Spleen (tissue), 11 donors: ENCODE results near the gene RCL1. TPM values are rescaled to one million over a fixed set of nuclear protein-coding genes. Genes with fewer than 3 reads are reported as not detected.

Experiments
- DNase-seq: peaks from one replicate; pipeline ENCODE4 v3.0.0-alpha.2; 2020
- H3K27ac ChIP-seq, 8 donors: fragments of 200-600 bp; sonication (generic) in 7 of 8; 1 replicate in 4 of 8; 2 replicates in 4 of 8; pipeline versions ENCODE4 v1.5.0 to v1.8.0; 2016 to 2021; ENCODE audit warnings: inconsistent platforms in 4 of 8, mild to moderate bottlenecking in 4 of 8, moderate library complexity in 1 of 8
- H3K27me3 ChIP-seq, 7 donors: fragments of 200-600 bp; sonication (generic) in 6 of 7; replicated peaks in 1 of 7; 1 replicate in 4 of 7; 2 replicates in 3 of 7; pipeline versions ENCODE4 v1.5.0 to v1.8.0; 2016 to 2021; ENCODE audit warnings: inconsistent platforms in 3 of 7, mild to moderate bottlenecking in 1 of 7
- H3K36me3 ChIP-seq, 6 donors: fragments of 200-600 bp; sonication (generic) in 5 of 6; 1 replicate in 4 of 6; 2 replicates in 2 of 6; pipeline versions ENCODE4 v1.5.0 to v1.8.0; 2016 to 2021; ENCODE audit warnings: inconsistent platforms in 2 of 6
- H3K4me1 ChIP-seq, 6 donors: fragments of 200-600 bp; sonication (generic) in 5 of 6; 1 replicate in 3 of 6; 2 replicates in 3 of 6; pipeline versions ENCODE4 v1.5.0 to v1.8.0; 2016 to 2021; ENCODE audit warnings: inconsistent platforms in 3 of 6
- H3K4me3 ChIP-seq, 8 donors: fragments of 200-600 bp; sonication (generic) in 7 of 8; 1 replicate in 4 of 8; 2 replicates in 4 of 8; pipeline versions ENCODE4 v1.5.0 to v1.8.0; 2016 to 2021; ENCODE audit warnings: inconsistent platforms in 4 of 8, mild to moderate bottlenecking in 4 of 8, moderate library complexity in 2 of 8
- H3K9me3 ChIP-seq, 8 donors: fragments of 200-600 bp; sonication (generic) in 7 of 8; 1 replicate in 4 of 8; 2 replicates in 4 of 8; pipeline versions ENCODE4 v1.5.0 to v1.8.0; 2016 to 2021; ENCODE audit warnings: inconsistent platforms in 4 of 8
- POLR2A ChIP-seq, 3 donors: fragments of 450-650 bp; IDR thresholded peaks; one replicate each; pipeline ENCODE4 v1.5.1; 2017; ENCODE audit warnings: antibody characterized with exemption in 3 of 3, mild to moderate bottlenecking in 1 of 3
- POLR2AphosphoS5 ChIP-seq, 3 donors: sonication (generic); formaldehyde crosslinking; IDR thresholded peaks; one replicate each; pipeline ENCODE4 v1.5.1; 2017; ENCODE audit warnings: antibody characterized with exemption in 3 of 3
- WGBS, 5 donors: extraction: QIAGEN DNeasy Blood & Tissue Kit in 3 of 5; methylation state at CpG; one replicate each; pipeline versions ENCODE4 v1.1.5 to v1.1.7; 2013 to 2018; 5-methylcytosine and 5-hydroxymethylcytosine counted together
- intact Hi-C: fragments of 100-400 bp; cut with DNase I; formaldehyde crosslinking; loops from one replicate; pipeline ENCODE4 v1.15.0; 2023; ENCODE audit warnings: low total_unique reads
- polyA plus RNA-seq, 3 donors: library from polyadenylated mRNA; stranded (reverse); fragments of 200-250 nt; gene quantifications; one replicate each; pipeline ENCODE4 v1.2.1, GENCODE V29; 2013
- total RNA-seq, 7 donors: library from RNA; depleted of rRNA in 3 of 7; stranded (reverse); fragments of >200 nt in 3 of 7; fragmentation: NEBNext Ultra II Directional in 4 of 7; extraction: Animal tissue kit (Norgen Biotek cat#: 25700) in 4 of 7; gene quantifications; one replicate each; pipeline versions ENCODE4 v1.1.0 to v1.2.1, GENCODE V29; 2016 to 2021
- TF ChIP-seq, protein P1 (sequence below), 11 experiments: fragments of 200-600 bp in 7 of 11; fragments of 450-650 bp in 4 of 11; sonication (generic) in 4 of 11; IDR thresholded peaks in 8 of 11; conservative IDR thresholded peaks in 3 of 11; 1 replicate in 7 of 11; 2 replicates in 4 of 11; pipeline versions ENCODE4 v1.4.0 to v1.8.0; 2016 to 2021; ENCODE audit warnings: antibody characterized with exemption in 11 of 11, inconsistent platforms in 4 of 11, mild to moderate bottlenecking in 1 of 11
- donor health status: healthy with polysubstance abuse.
- donor health status: DM: no; HTN: no; CAD: no; lungs with moderate emphysema.
- donor health status: DM: no; HTN: no; CAD: no.
- donor health status: Bipolar disorder and iron deficiency.
- donor health status: healthy.
- donor health status: DM: no; HTN: no; CAD: no.
- donor health status: DM: yes; HTN: yes; CAD: no.

The RCL1 gene
- total and polyA plus RNA-seq, 10 donors, result 11.8 to 29.4 (median 21.6) TPM

GRCh38 chr9:4842213-4842612 is 49.5 kb downstream of the RCL1 start:
- no peak for TF ChIP-seq POLR2AphosphoS5 (IDR thresholded peaks at IDR 0.05)
- TF ChIP-seq, protein P1, sequence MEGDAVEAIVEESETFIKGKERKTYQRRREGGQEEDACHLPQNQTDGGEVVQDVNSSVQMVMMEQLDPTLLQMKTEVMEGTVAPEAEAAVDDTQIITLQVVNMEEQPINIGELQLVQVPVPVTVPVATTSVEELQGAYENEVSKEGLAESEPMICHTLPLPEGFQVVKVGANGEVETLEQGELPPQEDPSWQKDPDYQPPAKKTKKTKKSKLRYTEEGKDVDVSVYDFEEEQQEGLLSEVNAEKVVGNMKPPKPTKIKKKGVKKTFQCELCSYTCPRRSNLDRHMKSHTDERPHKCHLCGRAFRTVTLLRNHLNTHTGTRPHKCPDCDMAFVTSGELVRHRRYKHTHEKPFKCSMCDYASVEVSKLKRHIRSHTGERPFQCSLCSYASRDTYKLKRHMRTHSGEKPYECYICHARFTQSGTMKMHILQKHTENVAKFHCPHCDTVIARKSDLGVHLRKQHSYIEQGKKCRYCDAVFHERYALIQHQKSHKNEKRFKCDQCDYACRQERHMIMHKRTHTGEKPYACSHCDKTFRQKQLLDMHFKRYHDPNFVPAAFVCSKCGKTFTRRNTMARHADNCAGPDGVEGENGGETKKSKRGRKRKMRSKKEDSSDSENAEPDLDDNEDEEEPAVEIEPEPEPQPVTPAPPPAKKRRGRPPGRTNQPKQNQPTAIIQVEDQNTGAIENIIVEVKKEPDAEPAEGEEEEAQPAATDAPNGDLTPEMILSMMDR (IDR thresholded peaks at IDR 0.05 in 8 of 11, conservative IDR thresholded peaks at IDR 0.05 in 3 of 11), result no peak
- TF ChIP-seq POLR2A (IDR thresholded peaks at IDR 0.05), result no peak
- intact Hi-C loops, result no loop called here
- no peak overlapping the region for H3K27ac ChIP-seq
- no peaks in the 10 kb centered on the region for H3K27me3 ChIP-seq
- no peaks in the 10 kb centered on the region for H3K9me3 ChIP-seq
- no peak overlapping the region for H3K4me3 ChIP-seq
- peaks cover 0 to 78% (median 22%) of the 10 kb centered on the region in 6 donors for H3K36me3 ChIP-seq
- H3K4me1 ChIP-seq, result peaks cover 0 to 10% (median 0%) of the 10 kb centered on the region in 6 donors
- 93 to 99% (median 97%) methylated on average over 2 of the region's 2 CpGs for WGBS, 5 donors
- no peak for DNase-seq

DNA sequence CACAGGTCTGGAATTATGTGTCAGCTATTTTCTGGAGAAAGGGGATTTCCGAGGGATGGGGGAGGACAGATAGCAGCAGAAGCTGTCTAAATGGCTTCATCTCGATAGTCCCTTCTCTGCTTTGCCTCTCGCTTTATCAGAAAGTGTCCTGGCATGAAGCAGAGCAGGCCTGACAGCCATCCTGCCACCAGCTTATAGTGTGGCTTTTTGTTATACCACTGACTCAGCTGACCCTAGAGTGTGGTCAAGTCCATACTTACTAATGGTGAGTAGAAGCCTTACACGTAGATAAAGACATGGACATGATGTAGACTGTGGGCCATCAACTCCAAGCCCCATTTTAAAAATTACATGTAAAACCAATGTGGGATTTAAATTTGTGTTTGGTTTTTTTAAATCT is 50.0 kb downstream of the RCL1 start:
- Histone ChIP-seq H3K36me3 (peaks cover 0 to 83% (median 24%) of the 10 kb centered on the region in 6 donors), H3K9me3 (no peaks in the 10 kb centered on the region), H3K4me3 (no peak overlapping the region), H3K27ac (no peak overlapping the region), H3K27me3 (no peaks in the 10 kb centered on the region), H3K4me1 (peaks cover 0 to 10% (median 0%) of the 10 kb centered on the region in 6 donors)
- WGBS, 5 donors, result 73 to 88% (median 81%) methylated on average over 4 of the region's 4 CpGs
- intact Hi-C loops, result no loop called here
- DNase-seq, result no peak
- no peak for TF ChIP-seq POLR2AphosphoS5 (IDR thresholded peaks at IDR 0.05)
- TF ChIP-seq, protein P1 (IDR thresholded peaks at IDR 0.05 in 8 of 11, conservative IDR thresholded peaks at IDR 0.05 in 3 of 11), result no peak
- no peak for TF ChIP-seq POLR2A (IDR thresholded peaks at IDR 0.05)

DNA sequence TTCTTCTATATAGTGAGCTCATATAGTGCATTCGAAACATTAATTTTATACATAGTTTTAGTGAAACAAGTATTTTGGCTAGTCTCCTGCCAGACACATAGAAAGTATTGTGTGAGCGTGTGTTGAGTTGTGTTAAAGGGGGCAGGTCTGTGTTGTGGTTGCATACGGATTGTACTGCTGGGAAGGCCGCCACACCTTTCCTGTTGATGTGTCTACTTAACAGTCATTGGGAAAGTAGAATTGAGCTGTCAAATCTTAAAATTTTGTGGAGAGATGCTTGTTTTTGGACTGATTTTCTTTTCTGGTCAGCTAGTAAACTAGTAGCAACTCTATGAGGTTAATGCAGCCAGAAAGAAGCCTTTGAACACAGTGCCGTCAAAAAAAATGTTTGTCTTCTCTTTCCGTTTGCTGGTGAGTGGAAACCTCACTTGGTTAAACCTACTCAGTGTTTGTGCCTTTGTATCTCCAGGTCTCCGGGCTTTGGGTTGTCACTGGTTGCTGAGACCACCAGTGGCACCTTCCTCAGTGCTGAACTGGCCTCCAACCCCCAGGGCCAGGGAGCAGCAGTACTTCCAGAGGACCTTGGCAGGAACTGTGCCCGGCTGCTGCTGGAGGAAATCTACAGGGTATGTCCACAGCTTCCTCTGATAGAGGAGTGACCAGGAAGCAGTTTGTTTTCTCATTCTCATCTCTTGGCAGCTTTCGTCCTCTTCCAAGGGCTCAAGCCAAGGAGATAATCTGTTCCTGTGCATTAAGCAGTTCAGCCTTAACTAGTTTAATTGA is 51.5 kb downstream of the RCL1 start:
- peaks cover 0 to 22% (median 5%) of the 10 kb centered on the region in 6 donors for H3K4me1 ChIP-seq
- DNase-seq, result no peak
- peak overlapping the region in 7 of 8 donors; percentile 3 to 57 (median 34) for H3K27ac ChIP-seq
- intact Hi-C loops, result no loop called here
- no peak overlapping the region for H3K4me3 ChIP-seq
- 68 to 83% (median 73%) methylated on average over 9 of the region's 9 CpGs for WGBS, 5 donors
- no peaks in the 10 kb centered on the region for H3K27me3 ChIP-seq
- H3K36me3 ChIP-seq, result peaks cover 0 to 87% (median 26%) of the 10 kb centered on the region in 6 donors
- TF ChIP-seq, protein P1 (IDR thresholded peaks at IDR 0.05 in 8 of 11, conservative IDR thresholded peaks at IDR 0.05 in 3 of 11), result no peak
- TF ChIP-seq POLR2AphosphoS5 (IDR thresholded peaks at IDR 0.05) (no peak), POLR2A (IDR thresholded peaks at IDR 0.05) (no peak)
- H3K9me3 ChIP-seq, result no peaks in the 10 kb centered on the region

- WGBS, 5 donors, result 84 to 89% (median 88%) methylated on average over 5 of the region's 5 CpGs
- peaks cover 3 to 92% (median 52%) of the 10 kb centered on the region in 6 donors for H3K36me3 ChIP-seq
- no peaks in the 10 kb centered on the region for H3K9me3 ChIP-seq
- H3K27ac ChIP-seq, result no peak overlapping the region
- intact Hi-C loops, result no loop called here
- H3K27me3 ChIP-seq, result no peaks in the 10 kb centered on the region
- no peak for DNase-seq
- no peak for TF ChIP-seq POLR2A (IDR thresholded peaks at IDR 0.05)
- TF ChIP-seq, protein P1 (IDR thresholded peaks at IDR 0.05 in 8 of 11, conservative IDR thresholded peaks at IDR 0.05 in 3 of 11), result no peak
- TF ChIP-seq POLR2AphosphoS5 (IDR thresholded peaks at IDR 0.05), result no peak
- no peak overlapping the region for H3K4me3 ChIP-seq
- H3K4me1 ChIP-seq, result peaks cover 0 to 28% (median 7%) of the 10 kb centered on the region in 6 donors
These were observed 56.6 kb downstream of the RCL1 start for GRCh38 chr9:4849369-4849768.
